Thyroid gland (tissue), 4 donors: Measurements from ENCODE around the gene ZNF746.

Source experiments
- CTCF ChIP-seq, 6 experiments: fragments of 200-600 bp in 3 of 6; fragments of 450-650 bp in 3 of 6; sonication (generic) in 3 of 6; IDR thresholded peaks; one replicate each; pipeline ENCODE4 v1.5.1; 2016 to 2019; ENCODE audit warnings: antibody characterized with exemption in 6 of 6, mild to moderate bottlenecking in 2 of 6, inconsistent platforms in 1 of 6, moderate library complexity in 1 of 6
- POLR2A ChIP-seq, 2 donors: fragments of 450-650 bp; IDR thresholded peaks; one replicate each; pipeline ENCODE4 v1.6.1; 2017; ENCODE audit warnings: antibody characterized with exemption in 2 of 2, mild to moderate bottlenecking in 2 of 2, moderate library complexity in 1 of 2

- TF ChIP-seq CTCF (IDR thresholded peaks at IDR 0.05) (no peak), POLR2A (IDR thresholded peaks at IDR 0.05) (no peak)
Observed at GRCh38 chr7:149463500-149464161, 34.0 kb downstream of the ZNF746 start.
